SK-N-MC (cell line): ENCODE measurements around the gene SLC41A3.

Experiments used
- EZH2 ChIP-seq: fragments of 200-600 bp; sonication (generic); IDR thresholded peaks from one replicate; pipeline ENCODE4 v1.6.1; 2017; ENCODE audit warnings: antibody characterized with exemption
- POLR2AphosphoS5 ChIP-seq: IDR thresholded peaks from 2 replicates; pipeline ENCODE4 v1.6.1; 2012; ENCODE audit warnings: mild to moderate bottlenecking, low read depth, low read length, borderline replicate concordance

DNA sequence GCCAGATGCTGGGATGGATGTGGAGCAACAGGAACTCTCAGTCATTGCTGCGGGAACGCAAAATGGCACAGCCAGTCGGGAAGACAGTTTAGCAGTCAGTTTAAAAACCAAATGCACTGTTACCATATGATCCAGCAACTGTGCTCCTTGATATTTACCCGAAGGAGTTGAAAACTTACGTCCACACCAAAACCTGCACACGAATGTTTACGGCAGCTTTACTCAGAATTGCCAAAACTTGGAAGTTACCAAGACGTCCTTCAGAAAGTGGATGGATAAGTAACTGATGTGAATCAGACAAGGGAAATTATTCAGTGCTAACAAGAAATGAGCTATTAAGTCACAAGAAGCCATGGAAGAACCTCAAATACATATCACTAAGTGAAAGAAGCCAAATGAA, 36.1 kb upstream of the SLC41A3 start:
- TF ChIP-seq EZH2, result no peak
- TF ChIP-seq POLR2AphosphoS5, result no peak
